Activated naive CD4-positive, alpha-beta T cell treated with anti-CD3 and anti-CD28 coated beads, Interleukin-2, amount 50 U/mL, for 24 hours (primary cell): ENCODE results near the gene MLIP.
"Not testable (repeated sequence)": the region's sequence is repeated elsewhere in the genome, so short reads cannot be mapped to it uniquely, and the experiment has no call there.

Experiments
- H3K27ac Mint-ChIP-seq: one replicate; pipeline ENCODE4 v1.8.0; 2021; ENCODE audit warnings: mild to moderate bottlenecking, mixed read lengths
- H3K27me3 Mint-ChIP-seq: one replicate; pipeline ENCODE4 v1.8.0; 2021; ENCODE audit warnings: mixed read lengths
- H3K36me3 Mint-ChIP-seq: one replicate; pipeline ENCODE4 v1.8.0; 2021; ENCODE audit warnings: mixed read lengths
- H3K4me1 Mint-ChIP-seq: one replicate; pipeline ENCODE4 v1.8.0; 2021; ENCODE audit warnings: mixed read lengths
- H3K4me3 Mint-ChIP-seq: one replicate; pipeline ENCODE4 v1.8.0; 2021; ENCODE audit warnings: mild to moderate bottlenecking, mixed read lengths
- H3K9me3 Mint-ChIP-seq: one replicate; pipeline ENCODE4 v1.8.0; 2021; ENCODE audit warnings: mixed read lengths

The MLIP gene

DNA sequence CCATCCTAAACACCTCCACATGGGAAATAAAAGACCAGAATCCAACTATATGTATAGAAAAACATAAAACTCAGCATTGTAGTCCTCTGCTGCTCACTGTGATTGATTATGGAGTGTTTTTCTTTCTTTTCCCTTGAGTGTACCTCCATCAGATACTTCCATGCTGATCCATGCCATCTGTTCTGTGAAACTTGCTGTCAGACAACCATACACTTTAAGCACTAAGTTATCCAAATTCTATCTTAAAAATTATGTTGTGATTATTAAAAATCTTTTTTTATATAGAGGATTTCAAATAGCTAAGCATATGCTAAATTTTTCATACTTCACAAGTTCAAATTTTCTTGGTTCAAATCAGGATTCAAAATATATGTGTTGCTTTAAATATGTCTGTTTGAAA is 105.1 kb downstream of the MLIP start:
- no peaks in the 10 kb centered on the region for H3K36me3 Mint-ChIP-seq
- no peak overlapping the region for H3K27ac Mint-ChIP-seq
- H3K9me3 Mint-ChIP-seq, result no peaks in the 10 kb centered on the region
- no peaks in the 10 kb centered on the region for H3K4me1 Mint-ChIP-seq
- H3K27me3 Mint-ChIP-seq, result no peaks in the 10 kb centered on the region
- no peak overlapping the region for H3K4me3 Mint-ChIP-seq

DNA sequence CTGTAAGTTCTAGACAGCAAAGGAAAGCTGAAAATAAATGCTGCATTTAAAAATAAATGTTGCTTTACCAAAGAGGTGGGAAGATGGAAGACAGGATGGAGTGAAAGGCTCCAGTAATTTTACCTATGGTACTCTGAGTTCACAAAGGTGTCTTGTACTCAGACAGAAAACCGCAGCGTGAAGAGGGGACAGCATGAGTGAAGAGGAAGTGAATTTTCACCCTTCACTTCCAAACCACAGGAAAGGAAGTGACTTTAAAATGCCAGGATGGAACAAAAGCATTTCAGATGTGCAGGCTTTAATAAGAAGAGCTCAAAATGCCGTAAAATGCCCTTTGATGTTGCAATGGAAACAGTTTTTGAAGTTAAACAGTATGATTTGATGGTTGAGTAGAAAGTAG is 105.8 kb downstream of the MLIP start:
- no peak overlapping the region for H3K27ac Mint-ChIP-seq
- H3K36me3 Mint-ChIP-seq, result no peaks in the 10 kb centered on the region
- no peaks in the 10 kb centered on the region for H3K4me1 Mint-ChIP-seq
- no peak overlapping the region for H3K4me3 Mint-ChIP-seq
- no peaks in the 10 kb centered on the region for H3K9me3 Mint-ChIP-seq
- H3K27me3 Mint-ChIP-seq, result no peaks in the 10 kb centered on the region

DNA sequence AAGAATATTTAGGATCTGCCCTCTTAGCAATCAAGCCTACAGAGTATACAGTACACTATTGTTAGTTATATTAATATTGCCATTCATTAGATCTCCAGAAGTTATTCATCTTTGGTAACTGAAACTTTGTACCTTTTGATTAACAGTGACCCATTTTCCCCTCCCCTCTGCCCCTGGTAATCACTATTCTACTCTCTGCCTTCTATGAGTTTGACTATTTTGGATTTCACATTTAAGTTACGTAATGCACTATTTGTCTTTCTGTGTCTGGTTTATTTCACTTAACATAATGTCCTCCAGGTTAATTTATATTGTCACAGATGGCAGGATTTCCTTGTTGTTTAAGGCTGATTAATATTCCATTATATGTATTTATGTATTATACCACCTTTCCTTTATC is 111.0 kb downstream of the MLIP start:
- no peaks in the 10 kb centered on the region for H3K4me1 Mint-ChIP-seq
- H3K36me3 Mint-ChIP-seq, result no peaks in the 10 kb centered on the region
- peaks cover 8% of the 10 kb centered on the region for H3K9me3 Mint-ChIP-seq
- no peaks in the 10 kb centered on the region for H3K27me3 Mint-ChIP-seq
- no peak overlapping the region for H3K4me3 Mint-ChIP-seq
- no peak overlapping the region for H3K27ac Mint-ChIP-seq

DNA sequence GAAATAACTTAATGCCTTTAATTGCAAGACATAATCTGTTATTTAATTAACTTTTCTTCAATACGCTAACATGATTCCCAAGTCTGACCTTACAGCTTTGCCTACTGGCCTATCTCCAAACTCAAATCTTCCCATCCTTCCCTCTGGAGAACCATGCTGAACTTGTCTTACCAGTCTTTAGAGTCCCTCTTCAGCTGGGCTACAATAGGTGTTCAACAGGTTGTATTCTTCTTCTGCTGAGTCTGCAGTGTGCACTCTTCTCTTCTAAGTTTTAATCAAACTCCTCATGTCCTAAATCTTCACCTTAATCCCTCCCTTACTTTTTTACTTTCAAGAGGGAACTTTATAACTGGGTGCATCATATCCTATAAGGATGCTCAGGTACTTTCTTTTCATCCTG is 121.5 kb downstream of the MLIP start:
- H3K4me1 Mint-ChIP-seq, result no peaks in the 10 kb centered on the region
- no peak overlapping the region for H3K4me3 Mint-ChIP-seq
- no peaks in the 10 kb centered on the region for H3K27me3 Mint-ChIP-seq
- H3K36me3 Mint-ChIP-seq, result no peaks in the 10 kb centered on the region
- no peak overlapping the region for H3K27ac Mint-ChIP-seq
- no peaks in the 10 kb centered on the region for H3K9me3 Mint-ChIP-seq

DNA sequence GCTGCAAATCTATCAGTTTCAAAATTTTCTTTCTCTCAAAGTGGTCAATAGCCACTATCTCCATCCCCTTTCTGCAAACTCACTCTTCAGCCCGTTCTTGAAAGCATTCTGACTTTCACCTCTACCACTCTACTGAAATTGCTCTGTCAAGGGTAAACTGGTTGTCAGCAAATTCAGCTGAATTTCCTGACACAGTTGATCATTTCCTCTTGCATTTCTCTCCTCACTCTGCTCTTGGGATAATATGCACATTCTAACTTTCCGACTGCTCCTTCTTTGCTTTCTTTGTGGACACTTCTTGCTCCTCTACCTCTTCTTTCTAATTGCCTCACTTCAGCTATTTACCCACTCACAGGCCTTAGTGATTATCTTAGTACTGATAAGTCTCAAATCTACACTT is 123.3 kb downstream of the MLIP start:
- Mint-ChIP-seq H3K27me3 (no peaks in the 10 kb centered on the region), H3K4me3 (no peak overlapping the region), H3K4me1 (no peaks in the 10 kb centered on the region), H3K27ac (no peak overlapping the region), H3K9me3 (no peaks in the 10 kb centered on the region), H3K36me3 (no peaks in the 10 kb centered on the region)

DNA sequence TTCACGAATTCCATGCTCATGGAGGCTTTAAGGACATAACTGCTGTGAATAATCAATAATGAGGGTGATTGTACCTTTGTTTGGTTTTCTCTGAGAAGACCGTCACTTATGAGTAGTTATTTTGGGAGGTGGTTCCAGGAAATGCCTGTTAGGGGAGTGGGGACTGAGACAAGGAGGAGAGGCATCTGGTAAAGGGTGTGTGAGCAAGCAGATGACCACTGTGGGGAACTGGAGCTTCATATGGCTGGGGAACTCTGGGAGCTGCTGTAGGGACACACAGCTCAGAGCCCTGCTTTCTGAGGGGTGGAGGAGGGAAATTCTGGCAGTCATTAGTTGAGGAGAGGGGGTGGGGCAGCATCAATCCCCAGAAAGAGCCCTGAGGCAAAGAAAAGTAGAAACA is 125.7 kb downstream of the MLIP start:
- H3K27me3 Mint-ChIP-seq, result no peaks in the 10 kb centered on the region
- no peaks in the 10 kb centered on the region for H3K4me1 Mint-ChIP-seq
- no peak overlapping the region for H3K27ac Mint-ChIP-seq
- H3K36me3 Mint-ChIP-seq, result no peaks in the 10 kb centered on the region
- H3K9me3 Mint-ChIP-seq, result no peaks in the 10 kb centered on the region
- no peak overlapping the region for H3K4me3 Mint-ChIP-seq

DNA sequence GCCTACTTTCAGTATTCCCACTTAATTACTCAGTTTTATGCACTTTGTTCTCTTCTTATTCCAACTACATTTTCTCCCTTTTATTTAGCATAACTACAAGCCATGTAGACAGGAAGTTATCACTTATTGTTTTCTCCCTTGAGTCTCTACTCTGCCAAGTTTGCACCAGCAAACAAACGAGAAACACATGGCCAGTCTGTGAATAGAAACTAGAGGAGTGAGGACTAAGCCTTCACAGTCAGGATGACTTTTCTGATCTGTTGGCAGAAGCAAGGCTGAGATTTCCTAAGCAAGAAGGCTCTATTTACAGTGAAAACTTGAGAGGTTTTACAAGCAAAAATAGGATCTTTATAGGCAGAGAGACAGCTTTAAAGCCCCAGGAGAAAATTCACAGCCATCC is 127.2 kb downstream of the MLIP start:
- H3K4me3 Mint-ChIP-seq, result no peak overlapping the region
- no peaks in the 10 kb centered on the region for H3K9me3 Mint-ChIP-seq
- no peaks in the 10 kb centered on the region for H3K4me1 Mint-ChIP-seq
- no peak overlapping the region for H3K27ac Mint-ChIP-seq
- H3K27me3 Mint-ChIP-seq, result no peaks in the 10 kb centered on the region
- no peaks in the 10 kb centered on the region for H3K36me3 Mint-ChIP-seq

DNA sequence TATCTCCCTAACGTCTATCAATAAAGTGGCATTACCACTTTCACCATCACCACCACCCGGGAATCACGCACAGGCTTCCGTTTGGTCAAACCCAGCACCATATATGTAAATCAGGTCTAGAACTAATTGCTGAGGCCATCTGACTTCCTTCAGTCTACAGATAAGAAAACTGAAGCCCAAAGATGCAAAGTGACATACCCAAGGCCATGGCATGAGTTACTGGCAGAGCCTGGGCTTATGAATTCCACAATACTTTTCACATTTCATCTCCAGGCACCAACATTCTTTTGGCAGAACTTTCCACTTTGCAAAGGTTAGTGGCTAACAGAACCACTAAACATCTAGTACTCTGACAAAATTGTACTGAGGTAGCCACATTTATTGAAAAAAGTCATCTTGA is 132.5 kb downstream of the MLIP start:
- Mint-ChIP-seq H3K36me3 (no peaks in the 10 kb centered on the region), H3K4me3 (no peak overlapping the region), H3K27me3 (no peaks in the 10 kb centered on the region), H3K27ac (no peak overlapping the region), H3K4me1 (no peaks in the 10 kb centered on the region), H3K9me3 (no peaks in the 10 kb centered on the region)

DNA sequence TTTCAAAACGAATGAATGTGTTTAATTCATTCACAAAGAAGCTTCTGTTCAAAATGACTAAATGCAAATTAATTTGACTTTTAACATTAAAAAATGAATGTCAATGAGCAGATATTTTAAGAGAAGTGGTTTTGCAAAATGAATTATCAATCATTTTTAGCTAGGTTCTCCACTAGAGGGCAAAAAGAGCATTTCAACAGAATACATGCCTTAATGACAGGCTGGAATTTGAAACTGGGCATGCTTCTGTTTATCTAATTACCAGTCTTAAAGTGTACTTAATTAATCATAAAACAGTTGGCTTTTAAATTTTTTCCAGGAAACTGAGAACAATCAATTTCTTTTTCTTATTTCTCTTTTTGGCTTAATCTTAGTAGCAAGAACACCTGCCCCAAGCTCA is 133.2 kb downstream of the MLIP start:
- H3K27me3 Mint-ChIP-seq, result no peaks in the 10 kb centered on the region
- H3K4me1 Mint-ChIP-seq, result no peaks in the 10 kb centered on the region
- no peak overlapping the region for H3K27ac Mint-ChIP-seq
- H3K9me3 Mint-ChIP-seq, result no peaks in the 10 kb centered on the region
- no peaks in the 10 kb centered on the region for H3K36me3 Mint-ChIP-seq
- H3K4me3 Mint-ChIP-seq, result no peak overlapping the region

DNA sequence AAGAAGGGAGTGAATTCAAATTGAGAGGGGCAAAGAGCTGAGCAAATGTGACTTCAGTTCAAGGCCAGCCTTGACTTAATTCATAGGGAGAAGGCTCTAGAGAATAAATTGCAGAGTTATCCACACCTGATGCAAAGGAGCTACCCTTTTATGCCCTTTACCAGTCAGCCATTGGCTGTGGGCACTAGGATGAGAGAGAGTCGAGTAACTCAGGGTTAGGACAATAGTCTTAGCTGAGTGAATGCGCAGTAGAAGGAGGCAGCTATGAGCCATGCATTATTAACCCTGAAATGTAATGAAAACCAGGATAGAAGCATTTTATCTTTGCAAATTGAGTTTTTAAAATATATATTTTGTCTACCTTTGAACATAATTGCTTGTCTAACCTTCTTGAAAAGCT is 134.0 kb downstream of the MLIP start:
- Mint-ChIP-seq H3K9me3 (no peaks in the 10 kb centered on the region), H3K27ac (no peak overlapping the region), H3K4me1 (no peaks in the 10 kb centered on the region), H3K36me3 (no peaks in the 10 kb centered on the region), H3K27me3 (no peaks in the 10 kb centered on the region), H3K4me3 (no peak overlapping the region)

DNA sequence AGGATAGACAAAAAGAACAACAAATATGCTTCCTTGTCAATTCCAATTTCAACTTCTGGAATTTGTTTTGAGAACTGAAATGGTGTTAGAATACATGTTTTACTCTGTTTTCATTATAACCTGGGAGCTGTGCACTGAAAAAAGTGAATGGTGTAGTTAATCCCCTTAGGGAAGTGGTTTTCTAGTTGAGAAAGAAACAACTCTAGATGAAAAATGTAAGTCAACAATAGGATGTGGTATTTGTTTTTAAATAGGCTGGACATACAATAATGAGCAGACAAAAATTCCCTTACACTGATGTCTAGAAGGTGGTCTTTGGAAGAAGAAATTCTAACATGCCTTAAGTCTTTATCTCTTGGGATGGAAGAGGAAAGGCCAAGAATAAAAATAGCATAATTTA is 137.1 kb downstream of the MLIP start:
- Mint-ChIP-seq H3K27me3 (no peaks in the 10 kb centered on the region), H3K4me3 (no peak overlapping the region), H3K27ac (no peak overlapping the region), H3K9me3 (peaks cover 3% of the 10 kb centered on the region), H3K36me3 (no peaks in the 10 kb centered on the region), H3K4me1 (no peaks in the 10 kb centered on the region)

DNA sequence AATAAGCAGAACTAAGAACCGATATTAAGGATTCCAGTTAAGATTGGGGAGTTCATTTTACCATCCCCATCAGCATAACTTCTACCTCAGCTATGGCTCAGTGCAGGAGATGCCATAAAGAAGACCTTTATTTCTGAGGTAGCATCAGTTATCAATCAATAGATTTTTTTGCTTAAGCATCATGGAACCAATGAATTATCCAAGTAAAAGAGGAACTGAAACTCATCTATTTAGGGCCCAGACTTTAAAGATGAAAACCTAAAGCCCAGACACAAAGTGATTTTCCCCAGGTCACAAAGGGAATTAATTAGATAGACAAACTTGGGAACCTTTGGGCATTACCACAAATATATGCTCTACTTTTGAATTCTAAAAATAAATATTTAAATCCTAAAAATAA is 137.8 kb downstream of the MLIP start:
- no peak overlapping the region for H3K27ac Mint-ChIP-seq
- peaks cover 3% of the 10 kb centered on the region for H3K9me3 Mint-ChIP-seq
- H3K27me3 Mint-ChIP-seq, result no peaks in the 10 kb centered on the region
- H3K36me3 Mint-ChIP-seq, result no peaks in the 10 kb centered on the region
- no peaks in the 10 kb centered on the region for H3K4me1 Mint-ChIP-seq
- no peak overlapping the region for H3K4me3 Mint-ChIP-seq

DNA sequence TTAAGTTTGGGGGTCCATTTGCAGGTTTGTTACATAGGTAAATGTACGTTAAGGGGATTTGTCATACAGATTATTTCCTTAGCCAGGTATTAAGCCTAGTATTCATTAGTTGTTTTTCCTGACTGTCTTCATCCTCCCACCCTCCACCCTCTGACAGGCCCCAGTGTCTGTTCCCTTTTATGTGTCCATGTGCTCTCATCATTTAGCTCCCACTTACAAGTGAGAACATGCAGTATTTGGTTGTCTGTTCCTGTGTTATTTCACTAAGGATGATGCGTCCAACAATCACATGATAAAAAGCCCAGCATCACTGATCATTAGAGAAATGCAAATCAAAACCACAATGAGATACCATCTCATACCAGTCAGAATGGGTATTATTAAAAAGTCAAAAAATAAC is 138.6 kb downstream of the MLIP start:
- H3K27ac Mint-ChIP-seq, H3K4me3 Mint-ChIP-seq, H3K27me3 Mint-ChIP-seq, H3K4me1 Mint-ChIP-seq, H3K9me3 Mint-ChIP-seq, H3K36me3 Mint-ChIP-seq: not testable (repeated sequence)

DNA sequence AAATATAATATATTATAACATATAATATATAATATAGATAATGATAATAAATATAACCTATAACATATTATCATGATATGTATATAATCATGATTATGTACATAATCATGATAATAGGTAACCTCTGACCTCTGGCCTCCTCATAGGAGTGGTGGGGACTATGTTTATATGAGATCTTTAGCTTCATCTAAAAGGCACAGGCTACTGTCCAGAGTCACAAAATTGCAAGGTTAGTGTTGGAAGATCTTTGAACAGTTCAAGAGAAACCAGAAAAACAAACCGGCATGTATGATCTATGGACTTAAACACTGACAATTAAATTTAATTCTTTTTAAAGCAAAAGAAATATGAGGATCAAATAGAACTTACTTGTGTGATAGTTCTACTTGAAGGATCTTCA is 141.3 kb downstream of the MLIP start:
- no peak overlapping the region for H3K4me3 Mint-ChIP-seq
- H3K27me3 Mint-ChIP-seq, result no peaks in the 10 kb centered on the region
- H3K36me3 Mint-ChIP-seq, result no peaks in the 10 kb centered on the region
- no peaks in the 10 kb centered on the region for H3K4me1 Mint-ChIP-seq
- H3K9me3 Mint-ChIP-seq, result peaks cover 8% of the 10 kb centered on the region
- no peak overlapping the region for H3K27ac Mint-ChIP-seq

DNA sequence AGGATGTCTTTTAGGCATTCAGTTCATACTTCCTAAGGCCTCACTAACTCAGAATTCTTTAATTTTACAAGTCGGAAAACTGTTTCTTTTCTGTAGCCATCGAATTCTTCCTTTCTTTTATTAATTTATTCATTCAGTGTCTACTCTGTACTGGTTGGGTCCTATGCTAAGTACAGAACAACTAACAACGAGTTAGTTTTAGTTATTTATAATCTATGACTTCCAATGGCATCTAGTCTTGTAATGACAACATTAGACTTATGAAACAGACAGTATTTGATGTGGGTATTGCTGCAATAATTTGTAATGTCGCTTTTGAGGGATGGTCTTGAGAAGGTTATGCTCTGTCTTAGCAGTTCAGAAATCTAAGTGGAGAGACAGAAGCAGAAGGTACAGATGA is 141.7 kb downstream of the MLIP start:
- Mint-ChIP-seq H3K4me1 (no peaks in the 10 kb centered on the region), H3K4me3 (no peak overlapping the region), H3K36me3 (no peaks in the 10 kb centered on the region)

DNA sequence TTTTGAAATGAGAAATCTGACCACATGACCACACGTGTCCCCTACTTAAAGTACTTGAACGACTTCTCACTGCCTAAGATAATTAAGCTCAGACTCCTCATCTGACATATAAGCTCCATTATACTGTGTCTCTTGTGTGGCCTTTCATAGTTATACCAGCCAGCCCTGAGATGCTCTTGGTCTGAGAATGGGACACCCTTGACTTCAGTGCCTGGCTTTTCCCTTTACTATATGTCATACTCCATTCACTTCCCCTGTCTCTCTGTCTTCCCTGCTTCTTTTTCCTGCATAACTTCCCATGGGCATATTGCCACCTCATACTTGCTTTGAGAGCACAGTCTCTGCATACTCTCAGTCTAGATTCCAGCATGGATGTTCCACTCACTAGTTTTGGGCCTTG is 143.6 kb downstream of the MLIP start:
- H3K4me3 Mint-ChIP-seq, result no peak overlapping the region
- no peaks in the 10 kb centered on the region for H3K4me1 Mint-ChIP-seq
- no peaks in the 10 kb centered on the region for H3K36me3 Mint-ChIP-seq
- H3K27me3 Mint-ChIP-seq, result no peaks in the 10 kb centered on the region
- H3K9me3 Mint-ChIP-seq, result peaks cover 8% of the 10 kb centered on the region
- H3K27ac Mint-ChIP-seq, result no peak overlapping the region

More for the DNA sequence above, 141.7 kb downstream of the MLIP start:
- Mint-ChIP-seq H3K9me3 (peaks cover 8% of the 10 kb centered on the region), H3K27me3 (no peaks in the 10 kb centered on the region), H3K27ac (no peak overlapping the region)

DNA sequence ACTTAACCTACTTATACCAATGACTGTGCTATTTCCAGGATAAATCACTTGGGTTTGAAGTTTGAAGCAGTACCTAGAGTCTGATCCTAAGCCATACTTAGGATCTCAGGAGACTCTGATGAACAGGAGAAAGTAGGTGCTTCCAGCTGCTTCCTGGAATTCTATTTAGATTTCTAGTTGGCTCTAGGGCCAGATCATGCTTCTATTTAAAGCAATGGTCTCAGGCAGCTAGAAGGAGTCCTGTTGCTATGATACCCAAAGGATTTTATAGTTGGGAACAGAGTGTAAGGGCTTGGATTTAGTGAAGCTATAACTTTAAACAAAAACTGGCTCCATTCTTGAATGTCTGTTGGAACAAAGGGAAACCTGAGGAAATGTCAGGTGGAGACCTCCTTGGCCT is 144.6 kb downstream of the MLIP start:
- H3K4me3 Mint-ChIP-seq, result no peak overlapping the region
- H3K9me3 Mint-ChIP-seq, result peaks cover 6% of the 10 kb centered on the region
- H3K4me1 Mint-ChIP-seq, result no peaks in the 10 kb centered on the region
- H3K27me3 Mint-ChIP-seq, result no peaks in the 10 kb centered on the region
- H3K36me3 Mint-ChIP-seq, result no peaks in the 10 kb centered on the region
- no peak overlapping the region for H3K27ac Mint-ChIP-seq

DNA sequence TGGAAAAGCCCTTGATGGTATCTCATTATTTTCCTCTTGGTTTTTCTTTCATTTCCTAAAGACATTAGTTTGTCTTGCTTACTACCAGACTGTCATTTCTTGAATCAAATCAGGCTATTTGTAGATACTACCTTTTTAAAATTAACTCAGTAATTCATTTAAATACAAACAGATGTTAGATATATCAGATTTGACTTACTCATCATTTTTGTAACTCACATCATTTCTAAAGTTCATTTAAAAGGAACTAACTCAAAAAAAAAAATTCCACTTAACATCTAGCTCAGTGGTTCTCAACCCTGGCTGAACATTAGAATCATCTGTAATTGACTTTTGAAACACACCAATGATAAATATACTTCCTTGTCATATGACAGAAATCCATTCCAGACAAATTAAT is 148.8 kb downstream of the MLIP start:
- peaks cover 12% of the 10 kb centered on the region for H3K9me3 Mint-ChIP-seq
- H3K4me1 Mint-ChIP-seq, result no peaks in the 10 kb centered on the region
- H3K27ac Mint-ChIP-seq, result no peak overlapping the region
- H3K4me3 Mint-ChIP-seq, result no peak overlapping the region
- H3K36me3 Mint-ChIP-seq, result no peaks in the 10 kb centered on the region
- no peaks in the 10 kb centered on the region for H3K27me3 Mint-ChIP-seq
